ACC112 (cell line): Measurements from ENCODE around the gene TBCK.

Experiments used
- H2AFZ ChIP-seq: fragments of 200-600 bp; sonication (generic); one replicate; pipeline ENCODE4 v1.6.0; 2017; ENCODE audit warnings: antibody characterized with exemption, low read length; ENCODE audit not compliant: unreplicated experiment
- H3K27ac ChIP-seq: fragments of 200-600 bp; sonication (generic); 2 replicates; pipeline ENCODE4 v1.5.1; 2014; ENCODE audit warnings: low read depth, mild to moderate bottlenecking, antibody characterized with exemption, low read length, moderate library complexity
- H3K27me3 ChIP-seq: fragments of 200-600 bp; sonication (generic); 2 replicates; pipeline ENCODE4 v1.6.1; 2014; ENCODE audit warnings: mild to moderate bottlenecking, antibody characterized with exemption, low read length, moderate library complexity, mixed read lengths; ENCODE audit not compliant: insufficient read depth
- H3K36me3 ChIP-seq: fragments of 200-600 bp; sonication (generic); 2 replicates; pipeline ENCODE4 v1.6.1; 2016; ENCODE audit warnings: mild to moderate bottlenecking, antibody characterized with exemption, low read length, moderate library complexity, mixed read lengths; ENCODE audit not compliant: insufficient read depth
- H3K4me1 ChIP-seq: fragments of 200-600 bp; sonication (generic); one replicate; pipeline ENCODE4 v1.6.1; 2016; ENCODE audit warnings: low read length, mixed read lengths; ENCODE audit not compliant: insufficient read depth, unreplicated experiment, control insufficient read depth
- H3K4me3 ChIP-seq: fragments of 200-600 bp; sonication (generic); 2 replicates; pipeline ENCODE4 v1.5.1; 2014; ENCODE audit warnings: mild to moderate bottlenecking, low read depth, low read length
- H3K79me2 ChIP-seq: fragments of 200-600 bp; sonication (generic); one replicate; pipeline ENCODE4 v1.6.0; 2016; ENCODE audit warnings: low read length; ENCODE audit not compliant: control insufficient read depth, unreplicated experiment, insufficient read depth

The TBCK gene

DNA sequence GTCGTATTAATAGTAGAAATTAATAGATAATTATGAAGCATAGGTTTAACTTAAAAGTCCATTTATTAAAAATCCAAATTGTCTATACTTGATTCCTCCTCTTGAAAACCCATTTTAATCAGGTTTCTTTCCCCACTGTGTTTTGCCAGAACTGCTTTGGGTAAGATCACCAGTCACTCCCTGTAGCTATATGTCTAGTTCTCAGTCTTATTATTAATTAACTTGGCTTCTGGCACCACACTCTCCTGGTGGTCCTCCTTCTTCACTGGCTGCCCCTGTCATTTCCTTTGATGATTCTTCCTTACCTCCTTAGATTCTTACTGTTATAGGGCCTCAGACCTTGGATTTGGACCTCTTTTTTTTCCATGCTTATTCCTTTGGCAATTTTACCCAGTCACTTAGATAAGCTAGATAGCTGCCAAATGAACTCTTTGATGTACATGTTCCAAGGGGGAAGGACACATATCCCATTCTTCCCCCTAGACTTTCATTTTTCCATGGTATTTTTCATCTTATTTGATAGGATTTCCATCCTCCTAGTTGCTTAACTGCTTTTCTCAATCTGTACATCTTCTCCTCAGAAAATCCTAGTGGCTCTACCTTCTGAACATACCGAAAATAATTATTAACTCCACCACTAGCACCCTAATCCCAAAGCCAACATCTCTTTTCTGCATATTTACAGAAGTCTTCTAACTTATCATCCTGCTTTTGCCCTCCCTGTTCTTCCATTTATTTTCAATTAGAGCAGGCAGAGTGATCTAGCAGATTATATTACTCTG, 28.0 kb upstream of the TBCK start:
- Histone ChIP-seq H3K4me1 (peaks cover 16% of the 10 kb centered on the region), H2AFZ (no peak overlapping the region), H3K36me3 (peaks cover 32% of the 10 kb centered on the region), H3K27ac (no peak overlapping the region), H3K27me3 (no peaks in the 10 kb centered on the region), H3K4me3 (no peak overlapping the region), H3K79me2 (peaks cover 32% of the 10 kb centered on the region)

DNA sequence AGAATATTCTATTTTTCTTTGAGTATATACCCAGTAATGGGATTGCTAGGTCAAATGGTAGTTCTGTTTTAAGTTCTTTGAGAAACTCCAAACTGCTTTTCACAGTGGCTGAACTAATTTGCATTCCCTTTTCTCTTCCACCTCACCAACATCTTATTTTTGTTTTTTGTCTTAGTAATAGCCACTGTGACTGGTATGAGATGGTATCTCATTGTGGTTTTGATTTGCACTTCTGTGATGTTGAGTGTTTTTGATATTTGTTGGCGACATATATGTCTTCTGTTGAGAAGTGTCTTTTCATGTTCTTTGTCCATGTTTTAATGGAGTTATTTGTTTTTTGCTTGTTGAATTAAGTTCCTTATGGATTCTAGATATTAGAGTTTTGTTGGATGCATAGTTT, 24.8 kb upstream of the TBCK start:
- Histone ChIP-seq H3K79me2 (peaks cover 32% of the 10 kb centered on the region), H3K4me3 (no peak overlapping the region), H3K36me3 (peaks cover 48% of the 10 kb centered on the region), H3K27me3 (no peaks in the 10 kb centered on the region), H2AFZ (no peak overlapping the region), H3K27ac (no peak overlapping the region), H3K4me1 (peaks cover 16% of the 10 kb centered on the region)

DNA sequence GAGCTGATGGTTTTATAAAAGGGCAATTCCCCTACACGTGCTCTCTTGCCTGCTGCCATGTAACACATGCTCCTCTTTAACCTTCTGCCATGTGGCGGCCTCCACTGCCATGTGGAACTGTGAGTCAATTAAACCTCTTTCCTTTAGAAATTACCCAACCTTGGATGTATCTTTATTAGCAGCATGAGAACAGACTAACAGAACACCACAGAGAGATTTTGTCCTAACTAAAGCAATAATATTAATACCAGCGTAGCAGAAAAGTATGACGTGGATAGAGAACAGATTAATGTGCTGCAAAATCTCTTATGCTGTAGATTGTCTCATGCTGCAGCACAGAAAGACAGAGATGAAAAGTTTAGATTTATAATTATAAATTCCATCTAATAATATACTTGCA, 23.4 kb upstream of the TBCK start:
- peaks cover 7% of the 10 kb centered on the region for H3K4me1 ChIP-seq
- H3K36me3 ChIP-seq, result peaks cover 59% of the 10 kb centered on the region
- no peak overlapping the region for H2AFZ ChIP-seq
- peaks cover 26% of the 10 kb centered on the region for H3K79me2 ChIP-seq
- H3K27ac ChIP-seq, result no peak overlapping the region
- no peak overlapping the region for H3K4me3 ChIP-seq
- no peaks in the 10 kb centered on the region for H3K27me3 ChIP-seq

DNA sequence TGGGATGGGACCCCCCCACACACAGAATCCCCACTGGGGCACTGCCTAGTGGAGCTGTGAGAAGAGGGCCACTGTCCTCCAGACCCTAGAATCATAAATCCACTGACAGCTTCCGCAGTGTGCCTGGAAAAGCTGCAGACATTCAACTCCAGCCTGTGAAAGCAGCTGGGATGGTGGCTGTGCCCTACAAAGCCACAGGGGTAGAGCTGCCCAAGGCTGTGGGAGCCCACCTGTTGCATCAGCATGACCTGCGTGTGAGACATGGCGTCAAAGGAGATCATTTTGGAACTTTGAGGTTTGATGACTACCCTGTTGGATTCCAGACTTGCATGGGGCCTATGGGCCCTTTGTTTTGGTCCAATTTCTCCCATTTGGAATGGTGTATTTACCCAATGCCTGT, 22.7 kb upstream of the TBCK start:
- peaks cover 19% of the 10 kb centered on the region for H3K79me2 ChIP-seq
- H3K36me3 ChIP-seq, result peaks cover 63% of the 10 kb centered on the region

DNA sequence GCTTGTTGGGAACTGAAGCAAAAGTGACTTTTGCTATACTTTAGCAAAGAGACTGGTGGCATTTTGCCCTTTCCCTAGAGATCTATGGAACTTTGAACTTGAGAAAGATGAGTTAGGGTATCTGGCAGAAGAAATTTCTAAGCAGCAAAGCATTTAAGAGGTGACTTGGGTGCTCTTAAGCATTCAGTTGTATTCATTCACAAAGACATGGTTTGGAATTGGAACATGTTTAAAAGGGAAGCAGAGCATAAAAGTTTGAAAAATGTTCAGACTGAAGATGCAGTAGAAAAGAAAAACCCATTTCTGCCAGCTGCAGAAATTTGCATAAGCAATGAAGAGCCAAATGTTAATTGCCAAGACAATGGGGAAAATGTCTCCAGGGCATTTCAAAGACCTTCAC, 21.9 kb upstream of the TBCK start:
- no peak overlapping the region for H3K27ac ChIP-seq
- H3K4me1 ChIP-seq, result peaks cover 3% of the 10 kb centered on the region
- H3K36me3 ChIP-seq, result peaks cover 70% of the 10 kb centered on the region
- peaks cover 11% of the 10 kb centered on the region for H3K79me2 ChIP-seq
- H3K27me3 ChIP-seq, result no peaks in the 10 kb centered on the region
- no peak overlapping the region for H2AFZ ChIP-seq
- no peak overlapping the region for H3K4me3 ChIP-seq

More for the DNA sequence above, 22.7 kb upstream of the TBCK start:
- H3K27ac ChIP-seq, result no peak overlapping the region
- no peaks in the 10 kb centered on the region for H3K4me1 ChIP-seq
- no peaks in the 10 kb centered on the region for H3K27me3 ChIP-seq
- H3K4me3 ChIP-seq, result no peak overlapping the region
- H2AFZ ChIP-seq, result no peak overlapping the region

DNA sequence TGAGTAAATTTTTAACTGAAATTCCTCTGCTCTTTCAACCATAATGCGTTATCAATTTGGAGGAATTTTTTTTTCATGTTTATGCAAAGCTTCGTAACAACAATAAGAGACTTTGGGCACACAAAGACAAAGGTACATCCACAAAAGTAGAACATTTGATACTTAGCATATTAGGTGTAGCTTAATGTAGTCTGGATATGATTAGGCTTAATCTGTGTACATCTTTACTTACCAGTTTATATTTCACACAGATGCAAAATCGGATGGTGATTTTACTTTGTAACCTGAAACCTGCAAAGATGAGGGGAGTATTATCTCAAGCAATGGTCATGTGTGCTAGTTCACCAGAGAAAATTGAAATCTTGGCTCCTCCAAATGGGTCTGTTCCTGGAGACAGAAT, 20.6 kb upstream of the TBCK start:
- Histone ChIP-seq H3K4me3 (no peak overlapping the region), H2AFZ (no peak overlapping the region), H3K36me3 (peaks cover 79% of the 10 kb centered on the region), H3K27ac (no peak overlapping the region), H3K27me3 (no peaks in the 10 kb centered on the region), H3K79me2 (peaks cover 7% of the 10 kb centered on the region), H3K4me1 (peaks cover 6% of the 10 kb centered on the region)

DNA sequence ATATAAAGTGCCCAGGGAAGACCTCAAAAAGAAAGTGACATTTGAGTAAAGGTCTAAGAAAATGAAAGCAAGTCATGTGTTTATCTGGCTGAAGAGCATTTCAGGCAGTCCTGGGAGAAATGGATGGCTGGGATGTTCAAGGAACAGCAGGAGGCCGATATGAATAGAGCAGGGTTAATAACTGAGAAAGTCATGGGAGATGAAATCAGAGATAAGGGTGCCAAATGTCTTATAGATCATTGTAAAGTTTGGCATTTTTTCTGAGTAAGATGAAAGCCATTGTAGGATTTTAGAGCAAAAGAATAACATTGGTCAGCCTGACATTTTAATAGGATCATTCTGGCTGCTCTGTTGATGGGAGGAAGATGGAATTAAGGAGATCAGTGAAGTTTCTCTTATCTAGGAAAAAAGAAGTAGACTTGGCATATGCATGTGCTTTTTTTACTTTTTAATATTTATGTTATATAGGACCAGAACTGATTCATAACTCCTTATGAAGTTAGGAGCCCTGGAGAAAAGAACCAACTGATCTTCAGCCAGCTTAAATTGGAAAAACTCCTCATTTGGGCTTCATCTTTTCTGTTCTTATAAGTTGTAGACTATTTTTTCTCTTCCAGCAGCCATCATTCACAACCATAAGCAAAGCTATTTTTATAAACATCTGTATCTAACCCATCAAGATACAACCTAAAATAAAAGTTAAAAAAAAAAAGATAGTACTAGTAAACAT, 18.9 kb upstream of the TBCK start:
- Histone ChIP-seq H3K4me3 (no peak overlapping the region), H2AFZ (no peak overlapping the region), H3K27me3 (no peaks in the 10 kb centered on the region), H3K79me2 (peaks cover 1% of the 10 kb centered on the region), H3K36me3 (peaks cover 72% of the 10 kb centered on the region), H3K4me1 (peaks cover 6% of the 10 kb centered on the region), H3K27ac (no peak overlapping the region)

DNA sequence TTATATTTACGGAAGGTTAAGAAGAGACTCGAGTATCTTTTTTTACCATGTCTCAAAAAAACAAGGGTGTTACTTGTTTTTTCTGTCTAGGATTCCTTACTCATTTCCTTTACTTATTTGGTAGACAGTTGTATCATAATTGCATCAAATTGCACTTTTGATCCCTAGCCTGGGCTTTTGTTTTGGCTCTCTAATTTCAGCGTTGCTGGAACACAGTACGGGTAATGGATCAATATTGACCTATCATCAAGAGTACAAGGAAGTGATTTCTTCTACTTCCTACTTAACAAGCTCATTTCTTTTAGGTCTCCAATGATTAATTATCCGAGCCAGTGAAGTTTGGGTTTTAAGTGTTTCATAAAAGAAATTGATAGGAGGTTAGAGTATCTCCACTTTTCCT, 17.2 kb upstream of the TBCK start:
- no peaks in the 10 kb centered on the region for H3K27me3 ChIP-seq
- no peak overlapping the region for H2AFZ ChIP-seq
- H3K79me2 ChIP-seq, result no peaks in the 10 kb centered on the region
- no peak overlapping the region for H3K27ac ChIP-seq
- peaks cover 62% of the 10 kb centered on the region for H3K36me3 ChIP-seq
- no peak overlapping the region for H3K4me3 ChIP-seq
- peaks cover 6% of the 10 kb centered on the region for H3K4me1 ChIP-seq

DNA sequence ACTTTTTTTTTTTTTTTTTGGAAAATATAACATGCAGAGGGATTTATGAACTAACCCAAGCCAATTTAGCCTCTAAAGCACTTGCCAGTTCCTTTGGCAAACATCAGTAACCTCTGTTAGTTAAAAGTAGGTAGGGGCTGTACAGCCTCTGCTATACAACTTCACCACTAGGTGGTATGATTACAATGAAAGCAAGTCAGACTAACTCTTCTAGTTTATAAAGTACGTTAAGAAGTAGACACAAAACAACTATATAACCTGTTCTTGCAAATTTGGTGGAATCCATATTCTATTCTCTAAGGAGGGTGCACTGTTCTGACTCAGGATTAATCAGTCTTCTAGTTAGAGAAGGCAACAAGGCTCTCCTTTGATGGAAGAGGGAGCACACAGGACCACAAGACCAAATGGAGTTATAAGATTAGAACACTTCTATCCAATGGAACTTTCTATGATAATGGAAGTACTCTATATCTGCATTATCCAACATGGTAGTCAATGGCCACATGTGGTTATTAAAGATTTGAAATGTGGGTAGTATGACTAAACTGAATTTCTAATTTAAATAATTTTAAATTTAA, 13.1 kb upstream of the TBCK start:
- no peak overlapping the region for H3K4me3 ChIP-seq

DNA sequence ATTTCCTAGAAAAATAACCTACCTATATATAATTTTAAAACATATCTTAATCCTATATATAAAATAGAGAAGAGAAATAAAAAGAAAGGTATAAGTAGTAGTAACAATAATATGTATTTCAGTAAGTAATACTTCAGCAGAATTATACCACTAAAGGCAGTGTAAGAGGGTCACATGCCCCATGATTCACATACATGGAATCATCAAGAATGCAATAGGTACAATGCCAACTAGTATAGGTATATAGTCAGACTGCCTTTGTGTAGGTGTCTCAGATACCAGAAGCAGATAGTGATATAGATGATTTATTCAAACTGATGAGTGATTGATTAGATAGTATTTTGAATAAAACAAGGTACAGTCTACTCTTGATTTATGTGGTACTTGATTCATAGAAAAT, 9.8 kb upstream of the TBCK start:
- Histone ChIP-seq H3K4me1 (peaks cover 36% of the 10 kb centered on the region), H3K27me3 (no peaks in the 10 kb centered on the region), H3K79me2 (peaks cover 11% of the 10 kb centered on the region), H3K4me3 (no peak overlapping the region), H2AFZ (no peak overlapping the region), H3K27ac (no peak overlapping the region), H3K36me3 (peaks cover 22% of the 10 kb centered on the region)

More for the DNA sequence above, 13.1 kb upstream of the TBCK start:
- H2AFZ ChIP-seq, result peak overlapping the region; percentile 19
- H3K27me3 ChIP-seq, result no peaks in the 10 kb centered on the region
- H3K36me3 ChIP-seq, result peaks cover 44% of the 10 kb centered on the region
- peaks cover 34% of the 10 kb centered on the region for H3K4me1 ChIP-seq
- H3K79me2 ChIP-seq, result peaks cover 3% of the 10 kb centered on the region
- H3K27ac ChIP-seq, result no peak overlapping the region
